Parathyroid adenoma (tissue), 2 donors: Measurements from ENCODE around the gene WNT5B.
A peak's percentile ranks its signal among the peaks of the same experiment; 100 is the strongest.

Source experiments
- H2AFZ ChIP-seq: fragments of 300-600 bp; sonication (generic); one replicate; pipeline ENCODE4 v1.7.0; 2017; ENCODE audit warnings: antibody characterized with exemption, mild to moderate bottlenecking
- H3K27ac ChIP-seq: fragments of 300-600 bp; sonication (generic); one replicate; pipeline ENCODE4 v1.7.0; 2017
- H3K27me3 ChIP-seq: fragments of 300-600 bp; sonication (generic); one replicate; pipeline ENCODE4 v1.7.0; 2017; ENCODE audit warnings: low read length; ENCODE audit not compliant: control insufficient read depth, insufficient read depth
- H3K36me3 ChIP-seq: fragments of 300-600 bp; sonication (generic); one replicate; pipeline ENCODE4 v1.7.0; 2017; ENCODE audit warnings: low read length; ENCODE audit not compliant: control insufficient read depth, insufficient read depth
- H3K4me1 ChIP-seq: fragments of 300-600 bp; sonication (generic); one replicate; pipeline ENCODE4 v1.7.0; 2017; ENCODE audit warnings: control low read depth
- H3K4me2 ChIP-seq: fragments of 300-600 bp; sonication (generic); one replicate; pipeline ENCODE4 v1.7.0; 2017; ENCODE audit warnings: low read length
- H3K4me3 ChIP-seq: fragments of 300-600 bp; sonication (generic); one replicate; pipeline ENCODE4 v1.7.0; 2017; ENCODE audit warnings: low read depth, low read length
- H3K79me2 ChIP-seq: fragments of 300-600 bp; sonication (generic); one replicate; pipeline ENCODE4 v1.7.0; 2017; ENCODE audit warnings: control low read depth
- H3K9ac ChIP-seq: fragments of 300-600 bp; sonication (generic); one replicate; pipeline ENCODE4 v1.7.0; 2017; ENCODE audit warnings: mild to moderate bottlenecking
- H3K9me3 ChIP-seq: fragments of 300-600 bp; sonication (generic); one replicate; pipeline ENCODE4 v1.7.0; 2017; ENCODE audit warnings: low read length; ENCODE audit not compliant: control insufficient read depth
- TF ChIP-seq, protein P1 (sequence below): fragments of 300-600 bp; sonication (generic); IDR thresholded peaks from one replicate; pipeline ENCODE4 v1.7.0; 2017; ENCODE audit warnings: antibody characterized with exemption, mild to moderate bottlenecking
- donor health status: primary hyperparathyroidism.

WNT5B gene

GRCh38 chr12:1628666-1629337 lies at the start of gene WNT5B:
WNT5B (plus strand) TSS chr12:1629231; CDS start chr12:1631355, 2,124 bp downstream.
- Histone ChIP-seq H3K4me2 (peak within 1 kb of the TSS; percentile 90), H3K9me3 (no peaks in the 10 kb centered on the region), H3K27ac (peak within 1 kb of the TSS; percentile 95), H3K4me3 (peak within 1 kb of the TSS; percentile 56), H3K4me1 (peaks cover 31% of the 10 kb centered on the region), H2AFZ (peak within 1 kb of the TSS; percentile 89), H3K36me3 (no peaks in the 10 kb centered on the region), H3K27me3 (no peaks in the 10 kb centered on the region), H3K79me2 (peaks cover 5% of the 10 kb centered on the region), H3K9ac (peak within 1 kb of the TSS; percentile 70)
- TF ChIP-seq, protein P1, sequence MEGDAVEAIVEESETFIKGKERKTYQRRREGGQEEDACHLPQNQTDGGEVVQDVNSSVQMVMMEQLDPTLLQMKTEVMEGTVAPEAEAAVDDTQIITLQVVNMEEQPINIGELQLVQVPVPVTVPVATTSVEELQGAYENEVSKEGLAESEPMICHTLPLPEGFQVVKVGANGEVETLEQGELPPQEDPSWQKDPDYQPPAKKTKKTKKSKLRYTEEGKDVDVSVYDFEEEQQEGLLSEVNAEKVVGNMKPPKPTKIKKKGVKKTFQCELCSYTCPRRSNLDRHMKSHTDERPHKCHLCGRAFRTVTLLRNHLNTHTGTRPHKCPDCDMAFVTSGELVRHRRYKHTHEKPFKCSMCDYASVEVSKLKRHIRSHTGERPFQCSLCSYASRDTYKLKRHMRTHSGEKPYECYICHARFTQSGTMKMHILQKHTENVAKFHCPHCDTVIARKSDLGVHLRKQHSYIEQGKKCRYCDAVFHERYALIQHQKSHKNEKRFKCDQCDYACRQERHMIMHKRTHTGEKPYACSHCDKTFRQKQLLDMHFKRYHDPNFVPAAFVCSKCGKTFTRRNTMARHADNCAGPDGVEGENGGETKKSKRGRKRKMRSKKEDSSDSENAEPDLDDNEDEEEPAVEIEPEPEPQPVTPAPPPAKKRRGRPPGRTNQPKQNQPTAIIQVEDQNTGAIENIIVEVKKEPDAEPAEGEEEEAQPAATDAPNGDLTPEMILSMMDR: no peak

DNA sequence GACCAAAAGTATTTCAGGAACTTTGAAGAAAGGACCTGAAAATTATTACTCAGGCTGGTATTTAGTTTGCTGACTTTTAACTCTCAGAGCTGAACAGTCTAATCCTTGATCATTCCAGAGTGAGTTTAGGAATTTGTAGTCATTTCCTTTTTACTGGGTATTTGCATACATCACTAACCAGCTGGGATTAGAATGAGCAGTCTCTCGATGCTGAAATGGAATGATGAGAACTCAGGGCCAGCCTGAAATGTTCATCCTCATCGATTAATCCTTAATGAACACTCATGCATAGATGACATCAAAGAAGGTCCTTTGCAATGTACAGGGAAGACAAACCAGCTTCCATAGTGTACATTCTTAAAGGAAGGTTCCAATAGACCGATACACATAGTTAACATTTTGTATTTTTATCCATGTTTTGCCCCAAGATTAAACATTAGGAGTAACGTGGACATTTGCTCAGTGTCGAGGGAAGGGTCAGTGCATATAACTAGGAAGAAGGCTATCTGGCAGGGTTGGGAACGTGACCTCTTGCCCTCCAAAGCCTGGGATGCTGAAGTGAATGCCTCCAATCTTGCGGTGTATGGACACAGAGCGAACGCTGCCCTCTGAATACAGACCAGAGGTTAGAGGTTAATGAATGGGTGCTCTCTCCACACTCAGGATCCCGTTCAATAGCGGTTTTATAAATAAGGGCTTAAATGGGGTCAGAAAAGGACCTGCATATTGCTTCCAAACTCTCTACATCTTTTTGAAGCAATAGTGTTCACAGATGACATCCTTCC lies 49.2 kb upstream of the WNT5B start:
- Histone ChIP-seq H3K27me3 (no peaks in the 10 kb centered on the region), H3K79me2 (peaks cover 18% of the 10 kb centered on the region), H3K4me3 (no peak overlapping the region), H3K9ac (no peak overlapping the region), H3K9me3 (no peaks in the 10 kb centered on the region), H3K4me1 (peaks cover 20% of the 10 kb centered on the region), H3K4me2 (no peak overlapping the region), H3K36me3 (no peaks in the 10 kb centered on the region), H2AFZ (no peak overlapping the region), H3K27ac (no peak overlapping the region)
- TF ChIP-seq, protein P1: no peak

DNA sequence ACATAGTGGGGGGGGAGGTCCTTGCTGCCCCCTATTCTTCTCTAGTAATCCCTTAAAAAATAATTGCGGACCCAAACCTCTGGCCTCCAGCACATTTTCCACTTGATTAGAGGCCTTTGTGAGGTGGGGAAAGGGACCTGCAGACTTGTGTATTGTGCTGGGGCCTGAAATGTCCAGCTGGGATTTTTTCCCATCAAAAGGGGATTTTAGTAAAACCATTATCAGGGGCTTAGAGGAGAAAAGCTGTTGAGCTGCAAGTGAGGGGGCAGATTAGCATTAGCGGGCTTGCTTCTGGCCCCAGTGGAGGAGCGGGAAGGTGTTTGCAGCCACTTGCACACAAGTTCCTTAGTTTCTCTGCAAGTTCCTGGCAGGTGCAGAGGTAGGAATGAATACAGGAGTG lies 48.5 kb upstream of the WNT5B start:
- H3K79me2 ChIP-seq: peaks cover 18% of the 10 kb centered on the region
- TF ChIP-seq, protein P1: no peak
- no peak overlapping the region for H3K9ac ChIP-seq
- H3K27ac ChIP-seq: no peak overlapping the region
- no peaks in the 10 kb centered on the region for H3K27me3 ChIP-seq
- H3K9me3 ChIP-seq: no peaks in the 10 kb centered on the region
- no peak overlapping the region for H2AFZ ChIP-seq
- peaks cover 16% of the 10 kb centered on the region for H3K4me1 ChIP-seq
- H3K4me3 ChIP-seq: no peak overlapping the region
- no peaks in the 10 kb centered on the region for H3K36me3 ChIP-seq
- no peak overlapping the region for H3K4me2 ChIP-seq

GRCh38 chr12:1581973-1582708 lies 46.9 kb upstream of the WNT5B start:
- Histone ChIP-seq H3K36me3 (no peaks in the 10 kb centered on the region), H3K4me3 (no peak overlapping the region), H3K9ac (no peak overlapping the region), H3K27ac (no peak overlapping the region), H2AFZ (no peak overlapping the region), H3K4me2 (no peak overlapping the region), H3K27me3 (no peaks in the 10 kb centered on the region), H3K79me2 (peaks cover 15% of the 10 kb centered on the region), H3K9me3 (no peaks in the 10 kb centered on the region), H3K4me1 (peaks cover under 1% of the 10 kb centered on the region)
- TF ChIP-seq, protein P1: no peak
